ENCODE data around the gene CLEC4A. TPM values are rescaled to one million over a fixed set of nuclear protein-coding genes. Genes with fewer than 3 reads are reported as not detected.

The CLEC4A gene
- total RNA-seq, result 1 to 10 TPM in 2 of 6 donors, under 1 TPM in 3, not detected in 1; 0.32 to 1.5 (median 0.72) TPM
- 1 to 10 TPM; 1.4 to 3.3 TPM for polyA plus RNA-seq

DNA sequence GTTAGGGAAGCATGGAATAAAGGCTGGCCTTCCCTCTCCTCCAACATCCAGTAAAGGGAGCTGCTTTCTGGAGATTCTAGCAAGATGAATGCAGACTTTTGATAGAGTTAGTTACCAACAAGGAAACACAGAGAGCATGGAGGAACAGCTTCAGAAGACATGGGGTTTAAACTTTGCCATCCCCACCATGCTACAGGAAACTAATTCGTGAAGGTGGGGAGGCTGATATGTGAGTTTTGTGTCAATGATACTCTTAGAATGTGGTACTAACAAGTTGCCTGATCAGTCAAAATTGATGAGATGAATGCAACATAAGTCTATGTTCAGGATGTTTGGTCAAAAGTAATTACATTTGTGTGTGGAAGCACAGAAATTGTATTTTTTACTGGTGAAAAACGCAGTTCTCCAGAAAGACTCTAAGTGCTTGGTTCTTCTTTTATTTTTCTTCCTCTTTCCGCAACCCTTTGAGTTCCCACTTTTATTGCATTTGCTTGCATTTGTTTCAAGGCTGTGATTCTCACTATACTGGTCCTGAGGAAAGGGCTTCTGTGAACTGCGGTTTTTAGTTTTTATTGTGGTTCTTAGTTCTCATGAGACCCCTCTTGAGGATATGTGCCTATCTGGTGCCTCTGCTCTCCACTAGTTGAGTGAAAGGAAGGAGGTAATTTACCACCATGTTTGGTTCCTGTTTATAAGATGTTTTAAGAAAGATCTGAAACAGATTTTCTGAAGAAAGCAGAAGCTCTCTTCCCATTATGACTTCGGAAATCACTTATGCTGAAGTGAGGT lies at the start of gene CLEC4A:
Gene CLEC4A, plus strand, starts transcription at position 494 of the 789 bp plus-strand sequence. Its CDS starts 262 bp downstream, at position 756.
- Histone ChIP-seq H3K36me3 (no peaks in the 10 kb centered on the region), H3K4me3 (peak within 1 kb of the TSS in 1 of 4 donors; percentile 12), H3K9me3 (no peaks in the 10 kb centered on the region), H3K27ac (peak within 1 kb of the TSS in 2 of 4 donors; percentile 4 to 30), H3K27me3 (no peaks in the 10 kb centered on the region), H3K4me1 (no peaks in the 10 kb centered on the region)
- intact Hi-C loops (cut with DNase I), result no loop called here
- peak in 1 of 4 donors; percentile 43 for ATAC-seq
- TF ChIP-seq, protein P1, sequence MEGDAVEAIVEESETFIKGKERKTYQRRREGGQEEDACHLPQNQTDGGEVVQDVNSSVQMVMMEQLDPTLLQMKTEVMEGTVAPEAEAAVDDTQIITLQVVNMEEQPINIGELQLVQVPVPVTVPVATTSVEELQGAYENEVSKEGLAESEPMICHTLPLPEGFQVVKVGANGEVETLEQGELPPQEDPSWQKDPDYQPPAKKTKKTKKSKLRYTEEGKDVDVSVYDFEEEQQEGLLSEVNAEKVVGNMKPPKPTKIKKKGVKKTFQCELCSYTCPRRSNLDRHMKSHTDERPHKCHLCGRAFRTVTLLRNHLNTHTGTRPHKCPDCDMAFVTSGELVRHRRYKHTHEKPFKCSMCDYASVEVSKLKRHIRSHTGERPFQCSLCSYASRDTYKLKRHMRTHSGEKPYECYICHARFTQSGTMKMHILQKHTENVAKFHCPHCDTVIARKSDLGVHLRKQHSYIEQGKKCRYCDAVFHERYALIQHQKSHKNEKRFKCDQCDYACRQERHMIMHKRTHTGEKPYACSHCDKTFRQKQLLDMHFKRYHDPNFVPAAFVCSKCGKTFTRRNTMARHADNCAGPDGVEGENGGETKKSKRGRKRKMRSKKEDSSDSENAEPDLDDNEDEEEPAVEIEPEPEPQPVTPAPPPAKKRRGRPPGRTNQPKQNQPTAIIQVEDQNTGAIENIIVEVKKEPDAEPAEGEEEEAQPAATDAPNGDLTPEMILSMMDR (IDR thresholded peaks at IDR 0.05), result no peak
- WGBS, 2 donors, result 76 to 84% methylated on average over 5 of the region's 5 CpGs
- DNase-seq, result no peak
- no peak for FAIRE-seq

DNA sequence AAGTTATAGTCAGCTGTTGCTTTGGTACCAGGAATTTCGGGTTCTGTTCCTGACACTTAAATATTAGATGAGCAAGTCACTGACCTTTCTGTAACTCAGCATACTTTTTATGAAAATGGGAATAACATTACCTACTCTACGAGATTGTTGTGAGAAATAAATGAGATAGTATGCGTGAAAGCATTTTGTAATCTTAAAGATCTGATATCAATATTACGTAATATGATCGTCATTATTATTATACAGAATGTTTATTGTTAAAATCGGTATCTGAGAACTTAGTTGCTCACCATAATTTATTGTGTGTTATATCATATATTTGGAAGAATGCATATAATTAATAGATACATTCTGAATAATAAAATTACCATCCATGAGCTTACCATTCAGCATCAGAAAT lies 47.5 kb upstream of the CLEC4A start:
- Histone ChIP-seq H3K36me3 (no peaks in the 10 kb centered on the region), H3K27ac (no peak overlapping the region), H3K27me3 (no peaks in the 10 kb centered on the region), H3K4me1 (peaks cover 0 to 10% (median 5%) of the 10 kb centered on the region in 3 donors), H3K4me3 (no peak overlapping the region), H3K9me3 (no peaks in the 10 kb centered on the region)
- no peak for DNase-seq
- 64 to 78% methylated on average over 6 of the region's 6 CpGs for WGBS, 2 donors
- TF ChIP-seq, protein P1 (IDR thresholded peaks at IDR 0.05), result no peak
- intact Hi-C loops (cut with DNase I), result no loop called here
- no peak for FAIRE-seq
- ATAC-seq, result no peak

DNA sequence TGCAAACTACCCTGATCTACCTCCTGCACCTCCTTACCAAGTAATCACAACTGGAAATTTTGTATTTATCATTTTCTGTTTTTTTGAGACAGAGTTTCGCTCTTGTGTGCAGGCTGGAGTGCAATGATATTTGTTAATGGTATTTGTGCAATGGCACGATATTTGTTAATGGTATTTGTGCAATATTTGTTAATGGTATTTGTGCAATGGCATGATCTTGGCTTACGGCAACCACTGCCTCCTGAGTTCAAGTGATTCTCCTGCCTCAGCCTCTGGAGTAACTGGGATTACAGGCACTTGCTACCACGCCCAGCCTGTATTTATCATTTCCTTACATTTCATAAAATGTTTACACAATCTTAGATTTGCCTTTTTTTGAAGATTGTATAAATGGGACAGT lies 47.1 kb upstream of the CLEC4A start:
- intact Hi-C loops (cut with DNase I), result no loop called here
- H3K9me3 ChIP-seq, result no peaks in the 10 kb centered on the region
- H3K27me3 ChIP-seq, result no peaks in the 10 kb centered on the region
- 78 to 86% methylated on average over 4 of the region's 4 CpGs for WGBS, 2 donors
- H3K4me1 ChIP-seq, result peaks cover 0 to 11% (median 5%) of the 10 kb centered on the region in 3 donors
- DNase-seq (no peak), ATAC-seq (no peak), FAIRE-seq (no peak)
- TF ChIP-seq, protein P1 (IDR thresholded peaks at IDR 0.05), result no peak
- no peaks in the 10 kb centered on the region for H3K36me3 ChIP-seq
- no peak overlapping the region for H3K4me3 ChIP-seq
- no peak overlapping the region for H3K27ac ChIP-seq

DNA sequence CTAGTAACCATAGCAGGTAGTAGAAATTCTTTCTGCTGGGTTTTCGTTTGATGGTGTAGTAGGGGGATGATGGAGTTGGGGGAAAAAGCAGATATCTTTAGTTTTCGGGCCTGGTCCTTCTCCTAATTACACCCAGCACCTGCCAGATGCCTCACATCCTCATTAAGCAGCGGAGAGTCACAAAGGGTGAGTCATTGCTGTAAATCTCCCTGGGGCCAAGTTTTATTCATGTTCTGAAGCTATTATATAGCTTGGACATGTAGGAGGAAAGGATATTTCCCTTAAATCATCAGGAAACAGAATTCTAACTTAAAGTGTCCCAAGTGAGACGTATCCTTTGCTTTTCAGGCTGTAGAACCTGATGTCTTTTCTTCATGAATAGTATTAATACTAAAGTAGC lies 46.2 kb upstream of the CLEC4A start:
- DNase-seq (no peak), ATAC-seq (no peak), FAIRE-seq (no peak)
- Histone ChIP-seq H3K4me1 (peaks cover 0 to 11% (median 5%) of the 10 kb centered on the region in 3 donors), H3K27me3 (no peaks in the 10 kb centered on the region), H3K27ac (no peak overlapping the region), H3K9me3 (no peaks in the 10 kb centered on the region), H3K36me3 (no peaks in the 10 kb centered on the region), H3K4me3 (no peak overlapping the region)
- intact Hi-C loops (cut with DNase I), result no loop called here
- TF ChIP-seq, protein P1 (IDR thresholded peaks at IDR 0.05), result no peak
- WGBS, 2 donors, result 67 to 78% methylated on average over 4 of the region's 4 CpGs

DNA sequence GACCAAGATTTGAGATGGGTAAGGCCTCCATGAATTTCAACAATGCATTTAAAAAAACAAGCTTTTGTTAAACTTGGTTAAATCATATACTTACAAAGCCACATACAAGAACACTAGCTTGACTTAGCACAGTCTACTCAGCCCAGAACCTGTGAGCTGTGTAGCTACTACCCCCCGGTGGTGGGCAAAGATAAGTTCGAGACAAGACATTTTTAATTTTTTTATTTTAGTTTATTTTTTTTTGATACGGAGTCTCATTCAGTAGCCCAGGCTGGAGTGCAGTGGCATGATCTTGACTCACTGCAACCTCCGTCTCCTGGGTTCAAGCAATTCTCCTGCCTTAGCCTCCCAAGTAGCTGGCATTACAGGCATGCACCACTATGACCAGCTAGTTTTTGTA lies 45.0 kb upstream of the CLEC4A start:
- Histone ChIP-seq H3K4me1 (peaks cover 2 to 16% (median 5%) of the 10 kb centered on the region in 3 donors), H3K4me3 (no peak overlapping the region), H3K9me3 (no peaks in the 10 kb centered on the region), H3K27ac (no peak overlapping the region), H3K27me3 (no peaks in the 10 kb centered on the region), H3K36me3 (no peaks in the 10 kb centered on the region)
- 29 to 32% methylated on average over 4 of the region's 4 CpGs for WGBS, 2 donors
- TF ChIP-seq, protein P1 (IDR thresholded peaks at IDR 0.05), result no peak
- ATAC-seq, result no peak
- no peak for FAIRE-seq
- intact Hi-C loops (cut with DNase I), result no loop called here
- peak in 1 of 6 donors; percentile 10 for DNase-seq
